HG03575 (cell line): ENCODE measurements around the gene LGALS9C.
"Not testable (repeated sequence)": the region's sequence is repeated elsewhere in the genome, so short reads cannot be mapped to it uniquely, and the experiment has no call there.

Source experiments
- ATAC-seq: cut with Tn5 transposase; IDR thresholded peaks from one replicate; pipeline ENCODE4 v1.9.1; 2021; ENCODE audit not compliant: unreplicated experiment, insufficient number of reproducible peaks, low FRiP score; ENCODE audit errors: extremely low read depth

The LGALS9C gene

DNA sequence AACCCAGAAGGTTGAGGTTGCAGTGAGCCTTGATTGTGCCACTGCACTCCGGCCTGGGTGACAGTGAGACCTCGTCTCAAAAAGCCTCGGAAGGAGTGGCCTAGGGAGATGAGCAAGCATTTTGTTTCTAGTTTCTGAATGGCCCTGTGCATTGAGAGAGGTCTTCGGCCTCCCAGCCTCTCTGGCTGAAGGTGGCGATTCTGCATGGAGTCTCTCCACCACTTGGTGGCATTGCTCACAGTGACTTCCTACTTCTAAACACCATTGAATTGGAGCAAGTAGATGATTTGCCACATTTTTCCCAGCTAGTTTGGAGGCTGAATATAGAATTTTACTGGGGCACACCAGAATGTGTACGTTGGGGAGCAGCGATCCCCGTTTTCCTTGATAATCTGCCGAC lies 48.4 kb downstream of the LGALS9C start:
- not testable (repeated sequence) for ATAC-seq

DNA sequence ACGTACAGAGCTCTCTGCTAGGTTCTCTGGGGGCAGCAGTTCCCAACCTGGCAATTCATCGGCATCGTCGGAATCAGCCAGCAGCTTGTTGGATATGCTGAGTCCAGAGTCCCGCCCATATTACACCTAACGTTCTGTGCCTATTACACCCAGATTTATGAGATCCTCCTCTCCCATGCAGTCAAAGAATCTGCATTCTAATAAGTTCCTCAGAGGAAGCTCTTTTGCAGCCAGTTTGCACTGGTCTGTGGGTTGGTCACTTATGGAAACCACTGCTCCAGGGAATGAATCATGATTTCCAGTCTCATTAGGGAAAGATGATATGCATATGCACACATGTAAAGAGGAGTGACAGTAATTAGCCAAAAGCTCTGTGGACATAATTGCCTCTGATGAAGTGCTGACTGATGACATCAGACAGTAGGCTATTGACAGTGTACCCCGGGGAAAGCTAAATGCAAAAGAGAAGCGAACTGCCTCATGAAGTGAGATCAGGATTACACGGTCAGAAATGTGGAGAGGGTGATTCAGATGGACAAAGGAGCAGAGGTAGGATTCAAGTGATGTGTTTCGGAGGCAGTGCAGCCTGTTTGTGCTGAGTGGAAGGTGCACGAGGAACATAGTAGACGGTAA lies 49.7 kb downstream of the LGALS9C start:
- not testable (repeated sequence) for ATAC-seq

- ATAC-seq: not testable (repeated sequence)
These were observed 50.8 kb downstream of the LGALS9C start for GRCh38 chr17:18527354-18527753.

DNA sequence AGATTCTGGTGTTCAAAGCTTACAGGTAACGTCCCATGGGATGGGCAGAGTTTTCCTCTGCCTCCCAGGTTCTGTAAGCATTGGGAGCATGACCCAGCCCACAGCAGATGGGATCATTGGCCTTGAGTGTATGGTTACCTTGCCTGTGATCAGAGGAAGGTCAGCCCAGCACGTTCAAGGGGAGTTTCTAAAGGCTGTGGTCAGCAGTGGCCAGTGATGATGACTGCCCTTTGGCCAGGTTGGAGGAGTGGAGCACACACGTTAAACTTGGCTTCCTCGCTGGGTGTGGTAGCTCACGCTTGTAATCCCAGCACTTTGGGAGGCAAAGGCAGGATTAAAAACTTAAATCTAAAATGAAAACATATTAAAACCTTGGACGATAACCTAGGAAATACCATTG lies 51.8 kb downstream of the LGALS9C start:
- not testable (repeated sequence) for ATAC-seq

GRCh38 chr17:18528899-18529500 lies 52.4 kb downstream of the LGALS9C start:
- not testable (repeated sequence) for ATAC-seq

- ATAC-seq: not testable (repeated sequence)
These were observed 53.8 kb downstream of the LGALS9C start for GRCh38 chr17:18530405-18530804.

DNA sequence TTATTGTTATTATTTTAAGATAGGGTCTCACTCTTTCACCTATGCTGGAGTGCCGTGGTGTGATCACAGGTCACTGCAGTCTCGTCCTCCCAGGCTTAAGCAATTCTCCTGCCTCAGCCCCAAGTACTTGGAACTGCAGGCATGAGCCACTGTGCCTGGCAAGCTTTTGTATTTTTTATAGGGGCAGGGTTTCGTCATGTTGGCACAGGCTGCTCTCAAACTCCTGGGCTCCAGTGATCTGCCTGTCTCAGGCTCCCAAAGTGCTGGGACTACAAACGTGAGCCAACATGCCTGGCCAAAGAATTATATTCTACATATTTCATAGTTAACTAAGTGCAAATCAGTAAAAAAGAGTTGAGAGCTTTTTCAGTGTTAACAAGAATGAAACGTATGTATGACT lies 65.6 kb downstream of the LGALS9C start:
- ATAC-seq: not testable (repeated sequence)

DNA sequence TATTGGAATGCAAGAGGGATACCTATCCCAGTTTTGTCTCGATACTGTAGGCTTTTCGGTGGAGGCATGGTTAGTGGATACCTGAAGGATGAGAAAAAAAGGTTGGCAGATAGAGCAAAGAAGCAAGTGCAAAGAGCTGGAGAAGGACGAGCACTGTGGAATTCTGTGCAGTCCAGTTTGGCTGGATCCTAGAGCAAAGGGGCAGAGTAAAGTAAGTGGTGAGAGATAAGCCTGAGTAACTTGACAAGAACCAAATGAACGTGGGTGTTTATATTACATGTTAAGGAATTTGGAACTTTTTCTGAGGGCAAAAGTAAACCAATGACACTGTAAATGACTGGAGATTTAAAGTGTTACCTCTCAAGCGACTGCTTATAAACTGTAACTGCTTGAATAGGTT lies 66.3 kb downstream of the LGALS9C start:
- not testable (repeated sequence) for ATAC-seq
